ENCODE measurements around the gene RAD21L1. TPM values are rescaled to one million over a fixed set of nuclear protein-coding genes. Genes with fewer than 3 reads are reported as not detected.
A peak's percentile ranks its signal among the peaks of the same experiment; 100 is the strongest.

RAD21L1 gene
- total RNA-seq (0.50 TPM in 1 of 2 replicates, not detected in the other), polyA plus RNA-seq (0.10 and 0.16 TPM in 2 replicates), polyA minus RNA-seq (ENCODE audit: low replicate concordance) (not detected in 2 replicates)
- 0.16 TPM in 1 of 2 replicates, not detected in the other for polyA plus RNA-seq (2012)

DNA sequence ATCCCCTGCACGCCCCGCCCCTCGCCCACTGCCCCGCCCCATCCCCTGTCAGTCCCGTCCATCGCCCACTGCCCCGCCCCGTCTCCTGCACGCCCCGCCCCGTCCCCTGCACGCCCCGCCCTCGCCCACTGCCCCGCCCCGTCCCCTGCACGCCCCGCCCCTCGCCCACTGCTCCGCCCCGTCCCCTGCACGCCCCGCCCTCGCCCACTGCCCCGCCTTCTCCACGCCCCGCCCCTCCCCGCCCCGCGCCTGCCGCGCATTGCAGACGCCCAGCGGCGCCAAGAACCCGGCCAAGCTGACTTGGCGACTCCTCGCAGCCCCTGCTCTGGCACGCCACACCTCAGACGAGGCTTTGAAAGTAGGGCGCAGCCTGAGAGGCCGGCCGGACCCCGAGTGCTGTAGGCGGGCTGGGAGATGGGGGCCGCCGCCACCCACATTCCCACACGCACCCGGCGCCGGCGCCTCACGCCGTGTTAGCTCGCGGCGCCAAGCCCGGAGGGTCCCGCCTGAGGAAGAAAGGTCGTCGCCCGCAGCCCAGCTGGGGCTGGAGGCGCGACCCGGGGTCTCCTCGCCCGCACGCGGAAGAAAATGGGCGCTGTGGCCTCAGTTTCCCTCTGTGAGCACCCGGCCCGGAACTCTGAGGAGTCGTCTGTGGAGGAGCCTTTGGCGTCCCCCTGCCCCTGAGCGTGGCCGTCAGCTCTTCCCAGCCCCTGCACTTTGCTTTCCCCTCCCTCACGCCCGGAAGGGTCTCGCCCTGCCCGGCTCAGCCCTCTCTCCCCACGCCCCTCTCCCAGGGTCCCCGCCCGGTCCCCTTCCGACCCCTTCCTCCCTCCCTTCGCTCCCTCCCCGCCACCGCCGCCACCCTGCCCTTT, at the start of gene RAD21L1:
TSS of gene RAD21L1 (plus strand) at position 262 of the 872 bp plus-strand sequence. CDS start 2,410 bp downstream, outside the sequence.
- H4K20me1 ChIP-seq (ENCODE audit: control insufficient read depth, extremely low read depth, insufficient read depth, low read length), result no peaks in the 10 kb centered on the region
- H3K4me3 ChIP-seq (replicated peaks in 1 of 4; ENCODE audit: control extremely low read depth in 1 of 4, insufficient read depth in 1 of 4, low read depth in 3 of 4, low read length in 4 of 4), result peak within 1 kb of the TSS; percentile 53 to 85 (median 74)
- peak within 1 kb of the TSS; percentile 85 for H3K4me2 ChIP-seq (ENCODE audit: extremely low read depth, insufficient read depth, low read length)
- TF ChIP-seq, protein P1, sequence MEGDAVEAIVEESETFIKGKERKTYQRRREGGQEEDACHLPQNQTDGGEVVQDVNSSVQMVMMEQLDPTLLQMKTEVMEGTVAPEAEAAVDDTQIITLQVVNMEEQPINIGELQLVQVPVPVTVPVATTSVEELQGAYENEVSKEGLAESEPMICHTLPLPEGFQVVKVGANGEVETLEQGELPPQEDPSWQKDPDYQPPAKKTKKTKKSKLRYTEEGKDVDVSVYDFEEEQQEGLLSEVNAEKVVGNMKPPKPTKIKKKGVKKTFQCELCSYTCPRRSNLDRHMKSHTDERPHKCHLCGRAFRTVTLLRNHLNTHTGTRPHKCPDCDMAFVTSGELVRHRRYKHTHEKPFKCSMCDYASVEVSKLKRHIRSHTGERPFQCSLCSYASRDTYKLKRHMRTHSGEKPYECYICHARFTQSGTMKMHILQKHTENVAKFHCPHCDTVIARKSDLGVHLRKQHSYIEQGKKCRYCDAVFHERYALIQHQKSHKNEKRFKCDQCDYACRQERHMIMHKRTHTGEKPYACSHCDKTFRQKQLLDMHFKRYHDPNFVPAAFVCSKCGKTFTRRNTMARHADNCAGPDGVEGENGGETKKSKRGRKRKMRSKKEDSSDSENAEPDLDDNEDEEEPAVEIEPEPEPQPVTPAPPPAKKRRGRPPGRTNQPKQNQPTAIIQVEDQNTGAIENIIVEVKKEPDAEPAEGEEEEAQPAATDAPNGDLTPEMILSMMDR (conservative IDR thresholded peaks at IDR 0.05 in 1 of 2, IDR thresholded peaks at IDR 0.05 in 1 of 2; ENCODE audit: low read depth in 1 of 2, low read length in 2 of 2), result no peak
- TF ChIP-seq EZH2 (IDR thresholded peaks at IDR 0.05; ENCODE audit: low read length, missing control alignments), result no peak
- peak within 1 kb of the TSS; percentile 62 for H3K9ac ChIP-seq (ENCODE audit: insufficient read depth, low read length)
- peaks cover 2% of the 10 kb centered on the region for H3K4me1 ChIP-seq (ENCODE audit: control insufficient read depth, extremely low read depth, insufficient read depth, low read length)
- H3K27ac ChIP-seq (ENCODE audit: insufficient read depth, low read length), result no peak within 1 kb of the TSS
- no peaks in the 10 kb centered on the region for H3K9me3 ChIP-seq (ENCODE audit: control insufficient read depth, insufficient read depth, low read depth, low read length)
- DNase-seq (ENCODE audit: low read depth in 2 of 2), result peak; percentile 67 to 74
- no peaks in the 10 kb centered on the region for H3K36me3 ChIP-seq (ENCODE audit: control insufficient read depth, insufficient read depth, low read length)
- peaks cover 4% of the 10 kb centered on the region for H3K27me3 ChIP-seq (ENCODE audit: control insufficient read depth, insufficient read depth, low read length)
- H2AFZ ChIP-seq (ENCODE audit: low read length), result peak within 1 kb of the TSS; percentile 80
- H3K79me2 ChIP-seq (ENCODE audit: control insufficient read depth, insufficient read depth, low read length), result no peaks in the 10 kb centered on the region

DNA sequence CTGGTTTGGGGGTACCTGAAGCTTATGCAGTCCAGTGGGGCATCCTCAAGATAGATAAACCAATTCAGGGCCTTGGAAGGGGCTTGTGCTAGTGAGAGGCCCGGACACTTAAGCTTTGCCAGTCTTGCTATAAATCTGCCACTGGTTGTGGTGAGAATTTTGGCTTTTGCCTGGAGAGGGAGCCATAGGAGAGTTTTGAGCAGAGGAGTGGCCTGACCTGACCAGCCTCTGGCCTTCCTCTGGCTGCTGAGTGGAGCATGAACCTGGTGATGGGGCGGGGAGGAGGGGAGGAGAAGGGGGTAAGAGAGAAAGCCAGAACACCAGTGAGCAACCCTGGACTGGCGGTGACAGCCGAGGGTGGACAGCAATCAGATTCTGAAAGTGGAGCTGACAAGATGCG, 48.2 kb upstream of the RAD21L1 start:
- Histone ChIP-seq H3K4me2 (ENCODE audit: extremely low read depth, insufficient read depth, low read length) (no peak overlapping the region), H2AFZ (ENCODE audit: low read length) (no peak overlapping the region), H3K4me1 (ENCODE audit: control insufficient read depth, extremely low read depth, insufficient read depth, low read length) (no peaks in the 10 kb centered on the region), H4K20me1 (ENCODE audit: control insufficient read depth, extremely low read depth, insufficient read depth, low read length) (no peaks in the 10 kb centered on the region), H3K4me3 (replicated peaks in 1 of 4; ENCODE audit: control extremely low read depth in 1 of 4, insufficient read depth in 1 of 4, low read depth in 3 of 4, low read length in 4 of 4) (no peak overlapping the region), H3K79me2 (ENCODE audit: control insufficient read depth, insufficient read depth, low read length) (no peaks in the 10 kb centered on the region), H3K27me3 (ENCODE audit: control insufficient read depth, insufficient read depth, low read length) (peaks cover 7% of the 10 kb centered on the region), H3K9ac (ENCODE audit: insufficient read depth, low read length) (no peak overlapping the region), H3K27ac (ENCODE audit: insufficient read depth, low read length) (no peak overlapping the region), H3K9me3 (ENCODE audit: control insufficient read depth, insufficient read depth, low read depth, low read length) (no peaks in the 10 kb centered on the region), H3K36me3 (ENCODE audit: control insufficient read depth, insufficient read depth, low read length) (no peaks in the 10 kb centered on the region)
- TF ChIP-seq, protein P1 (conservative IDR thresholded peaks at IDR 0.05 in 1 of 2, IDR thresholded peaks at IDR 0.05 in 1 of 2; ENCODE audit: low read depth in 1 of 2, low read length in 2 of 2), result no peak
- TF ChIP-seq EZH2 (IDR thresholded peaks at IDR 0.05; ENCODE audit: low read length, missing control alignments), result no peak
- DNase-seq (ENCODE audit: low read depth in 2 of 2), result no peak

DNA sequence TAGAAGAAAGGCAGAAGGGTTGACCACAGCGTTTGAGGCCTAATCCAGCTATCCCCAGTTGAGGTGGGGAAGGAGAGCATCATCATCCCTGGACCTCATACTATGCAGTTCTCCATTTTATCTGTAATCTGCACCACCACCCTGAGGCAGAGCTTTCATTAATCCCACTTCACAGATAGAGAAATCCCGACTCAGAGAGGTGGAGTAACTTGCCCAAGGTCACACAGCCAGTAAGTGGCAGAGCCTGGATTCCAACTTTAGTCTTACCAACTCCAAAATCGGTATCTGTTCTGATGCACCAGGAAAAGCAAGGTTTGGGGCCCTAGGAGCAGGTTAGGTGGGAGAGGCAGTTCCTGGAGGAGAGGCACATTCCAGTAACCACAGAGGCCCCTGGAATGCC, 47.7 kb upstream of the RAD21L1 start:
- no peaks in the 10 kb centered on the region for H3K36me3 ChIP-seq (ENCODE audit: control insufficient read depth, insufficient read depth, low read length)
- H3K9me3 ChIP-seq (ENCODE audit: control insufficient read depth, insufficient read depth, low read depth, low read length), result no peaks in the 10 kb centered on the region
- H3K9ac ChIP-seq (ENCODE audit: insufficient read depth, low read length), result no peak overlapping the region
- H3K27me3 ChIP-seq (ENCODE audit: control insufficient read depth, insufficient read depth, low read length), result peaks cover 10% of the 10 kb centered on the region
- no peak overlapping the region for H3K4me2 ChIP-seq (ENCODE audit: extremely low read depth, insufficient read depth, low read length)
- H3K4me3 ChIP-seq (replicated peaks in 1 of 4; ENCODE audit: control extremely low read depth in 1 of 4, insufficient read depth in 1 of 4, low read depth in 3 of 4, low read length in 4 of 4), result no peak overlapping the region
- H3K27ac ChIP-seq (ENCODE audit: insufficient read depth, low read length), result no peak overlapping the region
- no peaks in the 10 kb centered on the region for H3K79me2 ChIP-seq (ENCODE audit: control insufficient read depth, insufficient read depth, low read length)
- no peak for DNase-seq (ENCODE audit: low read depth in 2 of 2)
- H3K4me1 ChIP-seq (ENCODE audit: control insufficient read depth, extremely low read depth, insufficient read depth, low read length), result no peaks in the 10 kb centered on the region
- no peaks in the 10 kb centered on the region for H4K20me1 ChIP-seq (ENCODE audit: control insufficient read depth, extremely low read depth, insufficient read depth, low read length)
- H2AFZ ChIP-seq (ENCODE audit: low read length), result no peak overlapping the region
- TF ChIP-seq EZH2 (IDR thresholded peaks at IDR 0.05; ENCODE audit: low read length, missing control alignments), result no peak
- TF ChIP-seq, protein P1 (conservative IDR thresholded peaks at IDR 0.05 in 1 of 2, IDR thresholded peaks at IDR 0.05 in 1 of 2; ENCODE audit: low read depth in 1 of 2, low read length in 2 of 2), result no peak

Data from fibroblast of lung (primary cell).